Measurements from ENCODE around the gene USP20.
"Not testable (repeated sequence)": the region's sequence is repeated elsewhere in the genome, so short reads cannot be mapped to it uniquely, and the experiment has no call there.

The USP20 gene

DNA sequence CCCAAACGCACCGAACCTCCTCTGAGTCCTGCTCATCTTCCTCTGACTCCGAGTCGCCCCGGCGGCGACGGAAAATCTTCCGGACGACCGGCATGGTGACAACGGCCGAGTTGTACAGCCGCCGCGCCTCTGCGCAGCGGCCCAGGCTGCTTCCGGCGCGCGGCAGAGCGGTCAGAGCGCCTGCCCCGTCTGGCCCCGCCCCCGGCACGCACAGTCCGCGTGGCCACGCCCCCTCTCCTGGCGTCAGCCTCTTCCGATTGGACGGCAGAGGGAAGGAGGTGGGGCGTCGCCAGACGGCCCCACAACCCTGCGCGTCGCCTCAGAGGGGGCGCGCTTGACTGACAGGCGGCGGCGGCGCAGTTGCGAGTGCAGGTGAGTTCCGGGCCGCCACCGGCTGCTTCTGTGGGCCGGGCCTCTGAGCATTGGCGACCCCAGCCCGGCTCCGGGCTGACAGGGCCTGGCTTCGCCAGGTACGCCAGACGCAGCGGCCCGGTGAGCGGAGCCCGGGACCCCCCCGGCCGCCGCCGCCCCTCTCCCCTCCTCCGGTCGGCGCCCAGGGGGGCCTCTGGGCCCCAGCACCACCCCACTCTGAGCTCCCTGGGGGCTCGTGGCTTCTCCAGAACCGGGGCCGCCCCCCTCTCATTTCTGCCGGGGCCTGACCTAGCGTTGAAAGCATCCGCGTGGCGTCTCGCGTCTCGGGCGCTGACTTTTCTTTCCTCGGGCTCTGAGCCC lies at the start of gene USP20, which contains the start of gene C9orf78:
Gene USP20 (plus strand): TSS at position 331 of the 732 bp plus-strand sequence. CDS start 17,098 bp downstream, outside the sequence.
Gene C9orf78 (minus strand): TSS at position 148 of the 732 bp plus-strand sequence. CDS start 54 bp downstream, at position 94.
- H3K27ac ChIP-seq = peak within 1 kb of the TSS; percentile 76

GRCh38 chr9:129785866-129786265 lies 49.4 kb upstream of the USP20 start:
- TF ChIP-seq ZFX (IDR thresholded peaks at IDR 0.05) (no peak), CTCF (conservative IDR thresholded peaks at IDR 0.05) (no peak)
- no peak overlapping the region for H3K27ac ChIP-seq

More for the DNA sequence above, at the start of gene USP20, which contains the start of gene C9orf78:
- peak; percentile 53; the same call in 1 of the 2 replicates for TF ChIP-seq ZFX (IDR thresholded peaks at IDR 0.05)
- TF ChIP-seq CTCF (conservative IDR thresholded peaks at IDR 0.05) = no peak

- H3K27ac ChIP-seq = no peak overlapping the region
- no peak for TF ChIP-seq ZFX (IDR thresholded peaks at IDR 0.05)
- TF ChIP-seq CTCF (conservative IDR thresholded peaks at IDR 0.05) = no peak
Observed at GRCh38 chr9:129786481-129786880, 48.8 kb upstream of the USP20 start.

DNA sequence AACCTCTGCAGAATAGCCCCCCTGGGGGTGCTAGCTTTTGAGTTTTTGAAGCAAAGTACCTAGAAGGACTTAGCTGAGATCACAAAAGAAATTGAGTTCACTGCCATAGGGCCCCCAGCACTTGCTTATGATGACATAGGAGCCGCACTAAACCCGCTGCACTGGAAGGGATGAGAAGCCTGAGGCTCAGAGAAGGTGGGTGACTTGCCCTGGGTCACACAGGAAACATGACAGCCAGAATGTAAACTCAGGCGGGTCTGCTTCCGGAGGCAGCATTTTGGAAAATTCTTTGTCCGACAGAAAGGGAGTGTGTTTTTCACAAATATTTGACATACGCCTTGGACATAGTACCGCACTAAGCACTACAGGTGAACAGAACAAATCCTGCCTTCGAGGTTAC lies 40.7 kb upstream of the USP20 start:
- TF ChIP-seq CTCF (conservative IDR thresholded peaks at IDR 0.05) (no peak), ZFX (IDR thresholded peaks at IDR 0.05) (no peak)
- H3K27ac ChIP-seq = no peak overlapping the region

GRCh38 chr9:129796029-129796428 lies 39.2 kb upstream of the USP20 start:
- not testable (repeated sequence) for H3K27ac ChIP-seq

DNA sequence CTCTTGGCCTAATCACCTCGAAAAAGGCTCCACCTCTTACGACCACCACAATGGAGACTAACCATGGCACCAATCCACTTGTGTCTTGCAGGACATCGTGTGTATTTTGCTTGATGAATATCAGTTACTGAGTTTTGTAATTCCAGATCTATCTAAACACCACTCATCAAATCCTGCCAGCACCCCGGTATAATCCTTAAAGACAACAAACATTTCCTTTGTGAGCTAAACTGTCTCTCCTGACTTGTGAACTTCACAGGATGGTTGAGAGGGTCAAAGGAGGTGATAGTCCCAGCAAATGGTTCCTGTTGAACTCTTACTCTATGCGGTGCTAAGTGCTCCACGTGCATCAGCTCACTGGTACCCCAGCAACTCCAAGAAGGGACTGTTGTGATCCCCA lies 36.3 kb upstream of the USP20 start:
- TF ChIP-seq CTCF (conservative IDR thresholded peaks at IDR 0.05) (no peak), ZFX (IDR thresholded peaks at IDR 0.05) (no peak)
- no peak overlapping the region for H3K27ac ChIP-seq

DNA sequence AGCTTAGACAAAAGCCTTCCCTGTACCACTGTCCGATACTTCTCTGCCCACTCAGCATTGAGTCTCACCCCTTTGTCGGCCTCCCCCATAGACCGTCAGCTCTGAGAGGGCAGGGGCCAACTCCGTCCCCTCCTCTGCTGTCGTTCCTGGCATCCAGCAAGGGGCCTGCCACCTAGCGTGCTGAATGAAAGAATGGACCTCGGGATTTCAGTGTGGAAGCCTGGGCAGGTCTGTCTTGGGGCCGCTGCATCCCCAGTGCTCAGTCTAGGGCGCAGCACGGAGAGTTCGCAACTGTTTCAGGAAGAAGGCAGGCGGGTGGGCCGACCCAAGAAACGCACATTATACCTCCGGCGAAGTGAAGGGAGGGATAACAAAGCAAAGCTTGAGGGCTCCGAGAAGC lies 33.8 kb upstream of the USP20 start:
- no peak overlapping the region for H3K27ac ChIP-seq
- TF ChIP-seq CTCF (conservative IDR thresholded peaks at IDR 0.05) = no peak
- no peak for TF ChIP-seq ZFX (IDR thresholded peaks at IDR 0.05)

Data from C4-2B (cell line).